Fibroblast of lung (primary cell): ENCODE results near the gene SPOCK3.

Experiments used
- CTCF ChIP-seq, 2 donors: IDR thresholded peaks in 1 of 2; conservative IDR thresholded peaks in 1 of 2; 1 replicate in 1 of 2; 2 replicates in 1 of 2; pipeline ENCODE4 v1.5.1; 2011 to 2012; ENCODE audit warnings: low read length in 2 of 2, control low read depth in 1 of 2, inconsistent platforms in 1 of 2, low read depth in 1 of 2, mild to moderate bottlenecking in 1 of 2
- EZH2 ChIP-seq: IDR thresholded peaks from 2 replicates; pipeline ENCODE4 v1.5.1; 2012; ENCODE audit warnings: low read length, control low read depth, mild to moderate bottlenecking; ENCODE audit errors: missing control alignments

DNA sequence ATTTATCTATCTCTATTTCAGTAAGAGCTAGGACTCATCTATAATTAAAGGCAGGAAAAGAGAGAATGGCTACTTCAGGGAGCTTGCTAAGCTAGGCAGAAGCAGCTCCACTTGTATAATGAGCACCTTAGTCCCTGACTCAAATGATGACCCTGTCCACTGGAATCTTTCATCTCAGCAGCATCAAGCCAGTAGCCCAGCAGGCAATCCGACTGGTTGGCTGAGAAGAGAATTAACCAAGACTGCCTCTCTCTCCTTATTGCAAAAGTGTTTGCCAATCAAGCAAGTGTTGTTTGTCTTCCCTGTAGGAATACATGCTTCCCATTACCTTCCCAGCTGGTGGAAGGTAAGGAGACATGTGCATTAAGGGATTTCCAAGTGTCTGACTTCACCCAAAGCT lies 3.9 kb upstream of the SPOCK3 start:
- TF ChIP-seq CTCF (conservative IDR thresholded peaks at IDR 0.05 in 1 of 2, IDR thresholded peaks at IDR 0.05 in 1 of 2; ENCODE audit: low read depth in 1 of 2, low read length in 2 of 2) (no peak), EZH2 (no peak)
